ENCODE data around the gene SLC12A7.

DNA sequence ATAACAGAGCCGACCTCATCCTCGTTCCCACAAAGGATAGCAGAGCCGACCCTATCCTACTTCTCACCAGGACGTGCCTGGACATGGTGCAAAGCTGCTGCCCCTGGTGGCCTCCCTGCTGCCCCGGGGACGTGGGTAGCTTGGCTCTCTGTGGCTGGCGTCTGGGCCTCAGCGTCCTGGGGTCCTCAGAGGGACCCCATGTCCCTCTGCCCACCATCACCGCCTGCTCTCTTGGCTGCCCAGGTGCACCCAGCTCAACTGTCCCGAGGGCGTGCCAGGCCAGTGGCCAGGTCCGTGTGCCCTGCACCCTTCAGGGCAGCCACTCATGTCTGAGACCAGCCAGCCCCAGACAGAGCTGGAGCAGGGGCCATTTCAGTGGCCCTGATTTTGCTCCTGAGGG, 94.8 kb downstream of the SLC12A7 start:
- TF ChIP-seq YY1 (IDR thresholded peaks at IDR 0.05; ENCODE audit: insufficient read depth, insufficient read length) (no peak), ZNF274 (IDR thresholded peaks at IDR 0.05; ENCODE audit: low read depth, low read length) (no peak), SUZ12 (IDR thresholded peaks at IDR 0.05; ENCODE audit: extremely low read depth, insufficient read depth, insufficient read length) (no peak)

All from NT2/D1 (cell line).